GM10248 (cell line): ENCODE measurements around the gene STX11.

ENCODE experiments used
- CTCF ChIA-PET: fragments of 300-600 bp; sonication (Branson Sonifier 250); formaldehyde crosslinking; extraction: SDS; loops from one replicate; lab custom pipeline; 2021; ENCODE audit warnings: antibody characterized with exemption; lab: Yijun Ruan, JAX
- POLR2A ChIA-PET: fragments of 350-650 bp; sonication (Branson Sonifier 250); formaldehyde crosslinking; extraction: SDS; loops from one replicate; lab custom pipeline; 2020; ENCODE audit warnings: antibody characterized with exemption; lab: Yijun Ruan, JAX
- DNase-seq: peaks from one replicate; pipeline ENCODE4 v3.0.0; 2012; ENCODE audit errors: extremely low spot score
- CTCF ChIP-seq: IDR thresholded peaks from 2 replicates; pipeline ENCODE4 v1.5.1; 2012; ENCODE audit warnings: mild to moderate bottlenecking, low read depth; ENCODE audit errors: extremely low read depth, missing control alignments, control extremely low read depth

STX11 gene

GRCh38 chr6:144215402-144215931 is 65.2 kb downstream of the STX11 start:
- CTCF ChIA-PET, result interaction anchor here (1.1 to 1.9 kb wide), 6 partner anchors 34 to 113 kb away, joined by 3 to 5 read pairs (median 3); partner anchors contain the start of gene STX11
- POLR2A ChIA-PET, result no interaction called here
- peak; percentile 50 for DNase-seq

DNA sequence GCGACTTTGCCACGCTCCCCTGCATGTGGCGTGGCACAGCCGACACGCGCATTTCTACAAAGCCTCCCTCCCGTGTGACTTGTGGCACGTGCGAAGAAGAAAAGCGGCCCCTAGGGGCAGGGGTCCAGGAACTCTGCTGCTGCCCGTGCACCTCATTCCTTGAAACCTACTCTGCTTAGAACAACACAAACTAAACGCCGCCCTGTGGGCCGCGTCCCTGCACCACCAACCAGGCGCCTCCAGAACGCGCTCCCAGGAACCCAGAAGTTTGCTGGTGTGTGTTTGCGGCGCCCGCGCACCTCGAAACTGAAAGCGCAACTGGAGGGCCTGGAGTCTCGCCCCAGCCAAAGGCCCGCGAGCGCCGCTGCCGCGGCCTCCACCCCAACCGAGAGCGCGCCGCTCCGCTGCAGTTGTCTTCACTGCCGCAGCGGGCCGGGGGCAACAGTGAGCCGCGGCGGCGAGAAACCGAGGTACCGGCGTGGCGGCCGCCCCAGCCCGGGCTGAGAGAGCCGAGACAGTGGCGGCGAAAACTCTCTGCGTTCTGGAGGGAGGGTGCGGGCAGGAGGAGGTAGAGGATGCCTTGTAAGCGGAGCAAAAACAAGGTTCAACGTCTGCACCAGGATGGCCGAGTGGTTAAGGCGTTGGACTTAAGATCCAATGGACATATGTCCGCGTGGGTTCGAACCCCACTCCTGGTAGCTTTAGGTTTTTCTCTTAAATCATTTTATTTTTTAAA is 65.8 kb downstream of the STX11 start:
- CTCF ChIA-PET, result interaction anchor here (0.8 to 4.1 kb wide), 12 partner anchors 8 to 641 kb away, joined by 3 to 55 read pairs (median 4); partner anchors contain the start of gene STX11
- peak; percentile 62 for TF ChIP-seq CTCF
- DNase-seq, result peak; percentile 94
- POLR2A ChIA-PET, result no interaction called here

More at GRCh38 chr6:144215402-144215931, 65.2 kb downstream of the STX11 start:
- no peak for TF ChIP-seq CTCF

- peak; percentile 12 for TF ChIP-seq CTCF
- ChIA-PET POLR2A (no interaction called here), CTCF (interaction anchor here (0.6 to 4.1 kb wide), 13 partner anchors 9 to 641 kb away, joined by 3 to 55 read pairs (median 4); partner anchors contain the start of gene STX11)
- peak; percentile 80 for DNase-seq
Measured at GRCh38 chr6:144216668-144217218, 66.4 kb downstream of the STX11 start.

DNA sequence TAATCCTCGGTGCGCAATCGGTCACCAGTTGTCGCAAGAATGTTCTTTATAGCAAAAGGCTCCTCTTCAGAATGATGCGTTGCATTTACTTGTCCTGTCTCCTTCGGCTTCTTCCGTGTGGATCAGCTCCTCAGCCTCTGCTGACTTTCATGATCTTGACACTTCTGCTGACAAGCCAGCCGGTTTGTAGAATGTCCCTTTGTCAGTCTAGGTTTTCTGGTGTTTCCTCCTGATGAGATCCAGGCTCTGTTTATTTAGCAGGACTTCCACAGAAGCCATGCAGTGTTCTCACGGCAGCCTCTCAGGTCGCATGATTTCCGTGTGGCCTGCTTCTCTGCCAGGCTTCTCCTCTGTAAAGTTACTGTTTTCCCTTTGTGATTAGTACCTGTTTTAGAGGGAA is 66.9 kb downstream of the STX11 start:
- DNase-seq, result no peak
- POLR2A ChIA-PET, result no interaction called here
- CTCF ChIA-PET, result interaction anchor here (0.6 to 4.1 kb wide), 14 partner anchors 9 to 642 kb away, joined by 3 to 55 read pairs (median 4); no protein-coding TSS in a partner anchor
- no peak for TF ChIP-seq CTCF

GRCh38 chr6:144217797-144218196 is 67.5 kb downstream of the STX11 start:
- no peak for TF ChIP-seq CTCF
- ChIA-PET POLR2A (no interaction called here), CTCF (interaction anchor here (1.0 to 4.1 kb wide), 16 partner anchors 11 to 642 kb away, joined by 3 to 55 read pairs (median 6); no protein-coding TSS in a partner anchor)
- no peak for DNase-seq

DNA sequence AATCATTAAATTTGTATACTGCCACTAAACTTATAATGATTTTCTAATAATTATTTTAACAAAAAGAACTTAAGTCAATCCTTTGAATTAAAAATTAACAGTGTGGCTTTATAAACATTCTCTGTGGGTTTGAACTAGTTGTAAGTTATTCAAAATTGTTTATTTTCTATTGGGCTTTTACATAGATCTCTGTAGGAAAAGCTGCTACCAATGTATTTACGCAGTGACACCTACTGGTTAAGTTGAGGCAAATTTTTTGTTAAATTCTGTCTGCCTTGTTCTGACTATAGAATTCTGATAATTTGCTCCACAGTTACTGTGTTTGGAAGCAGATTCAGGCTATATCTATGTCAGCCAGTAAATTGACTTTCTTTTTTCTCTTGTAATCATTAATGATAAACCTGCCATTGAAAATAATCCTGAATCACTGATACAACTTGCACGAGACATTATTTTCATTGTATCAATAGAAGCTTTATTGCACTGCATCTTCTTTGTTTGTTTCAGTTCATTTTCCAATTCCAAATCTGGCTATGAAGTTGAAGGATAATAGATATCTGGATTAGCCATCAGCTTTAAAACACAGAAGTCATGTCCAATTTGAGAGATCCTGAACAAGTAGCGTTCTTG is 68.9 kb downstream of the STX11 start:
- ChIA-PET POLR2A (no interaction called here), CTCF (interaction anchor here (0.7 to 4.1 kb wide), 21 partner anchors 10 to 644 kb away, joined by 3 to 55 read pairs (median 4); no protein-coding TSS in a partner anchor)
- DNase-seq, result peak; percentile 58
- TF ChIP-seq CTCF, result peak; percentile 65
